ENCODE measurements around the gene ARHGEF7. TPM values are rescaled to one million over a fixed set of nuclear protein-coding genes. Genes with fewer than 3 reads are reported as not detected.

The ARHGEF7 gene
- total RNA-seq, 4 donors from 2014 or later = 11.5 to 57.2 (median 36.5) TPM

DNA sequence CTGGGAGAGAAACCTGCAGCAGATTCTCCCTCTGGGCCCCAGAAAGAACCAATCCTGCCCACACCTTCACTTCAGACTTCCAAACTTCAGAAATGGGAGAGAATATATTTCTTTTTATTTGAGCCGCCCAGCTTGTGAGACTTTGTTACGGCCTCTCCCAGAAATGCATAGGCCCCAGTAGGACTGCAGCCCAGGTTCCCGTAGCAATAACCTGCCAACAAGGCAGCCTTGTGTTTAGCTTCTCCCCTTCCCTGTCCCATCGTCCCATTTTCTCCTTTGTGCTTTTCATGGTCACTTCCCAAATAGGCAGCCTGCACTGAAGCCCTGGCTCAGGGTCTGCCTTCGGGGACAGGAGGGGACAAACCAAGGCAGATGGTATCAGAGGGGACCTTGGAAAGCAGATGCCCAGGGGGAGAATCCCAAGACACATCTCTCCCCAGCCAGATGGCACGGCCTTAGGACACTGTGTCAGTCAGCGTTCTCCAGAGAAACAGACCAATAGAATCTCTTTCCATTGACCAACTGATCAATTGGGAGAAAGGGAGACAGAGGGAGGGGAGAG, 3.7 kb upstream of the ARHGEF7 start:
- no peaks in the 10 kb centered on the region for H3K9me3 ChIP-seq
- peaks cover 0 to 71% (median 0%) of the 10 kb centered on the region in 4 donors for H3K27me3 ChIP-seq
- 80 to 86% methylated on average over 4 of the region's 7 CpGs for WGBS, 2 donors
- H3K4me3 ChIP-seq = no peak overlapping the region
- peaks cover 3 to 23% (median 6%) of the 10 kb centered on the region in 3 donors for H3K4me1 ChIP-seq
- intact Hi-C loops (cut with DNase I) = no loop called here
- H3K27ac ChIP-seq = no peak overlapping the region
- no peak for TF ChIP-seq POLR2A (IDR thresholded peaks at IDR 0.05)
- TF ChIP-seq, protein P1, sequence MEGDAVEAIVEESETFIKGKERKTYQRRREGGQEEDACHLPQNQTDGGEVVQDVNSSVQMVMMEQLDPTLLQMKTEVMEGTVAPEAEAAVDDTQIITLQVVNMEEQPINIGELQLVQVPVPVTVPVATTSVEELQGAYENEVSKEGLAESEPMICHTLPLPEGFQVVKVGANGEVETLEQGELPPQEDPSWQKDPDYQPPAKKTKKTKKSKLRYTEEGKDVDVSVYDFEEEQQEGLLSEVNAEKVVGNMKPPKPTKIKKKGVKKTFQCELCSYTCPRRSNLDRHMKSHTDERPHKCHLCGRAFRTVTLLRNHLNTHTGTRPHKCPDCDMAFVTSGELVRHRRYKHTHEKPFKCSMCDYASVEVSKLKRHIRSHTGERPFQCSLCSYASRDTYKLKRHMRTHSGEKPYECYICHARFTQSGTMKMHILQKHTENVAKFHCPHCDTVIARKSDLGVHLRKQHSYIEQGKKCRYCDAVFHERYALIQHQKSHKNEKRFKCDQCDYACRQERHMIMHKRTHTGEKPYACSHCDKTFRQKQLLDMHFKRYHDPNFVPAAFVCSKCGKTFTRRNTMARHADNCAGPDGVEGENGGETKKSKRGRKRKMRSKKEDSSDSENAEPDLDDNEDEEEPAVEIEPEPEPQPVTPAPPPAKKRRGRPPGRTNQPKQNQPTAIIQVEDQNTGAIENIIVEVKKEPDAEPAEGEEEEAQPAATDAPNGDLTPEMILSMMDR (IDR thresholded peaks at IDR 0.05) = no peak
- no peak for DNase-seq
- H3K36me3 ChIP-seq = no peaks in the 10 kb centered on the region

DNA sequence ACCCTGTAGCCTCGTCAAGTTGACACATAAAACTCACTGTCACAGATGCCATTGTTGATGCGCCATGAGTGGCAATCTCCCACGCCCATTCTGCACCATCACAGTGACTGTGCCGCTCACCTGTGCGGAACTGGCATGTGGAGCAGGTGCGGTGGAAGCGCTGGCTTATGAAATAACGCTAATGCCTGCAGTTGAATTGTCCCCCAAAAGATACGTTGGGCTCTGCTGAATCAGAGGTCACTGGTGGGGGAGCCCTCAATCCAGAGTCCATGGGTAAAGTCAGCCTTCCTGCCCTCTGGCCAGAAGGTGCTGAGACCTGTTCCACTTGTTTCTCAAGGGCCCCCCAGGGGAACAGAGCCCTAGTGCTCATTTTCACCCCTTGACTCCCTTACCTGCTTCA, 2.9 kb upstream of the ARHGEF7 start:
- TF ChIP-seq, protein P1 (IDR thresholded peaks at IDR 0.05) = no peak
- TF ChIP-seq POLR2A (IDR thresholded peaks at IDR 0.05) = no peak
- 84 to 86% methylated on average over 7 to 9 of the region's 9 CpGs for WGBS, 2 donors
- Histone ChIP-seq H3K27ac (no peak overlapping the region), H3K4me1 (peaks cover 3 to 29% (median 6%) of the 10 kb centered on the region in 3 donors), H3K9me3 (no peaks in the 10 kb centered on the region), H3K4me3 (no peak overlapping the region), H3K36me3 (no peaks in the 10 kb centered on the region), H3K27me3 (peaks cover 0 to 79% (median 0%) of the 10 kb centered on the region in 4 donors)
- intact Hi-C loops (cut with DNase I) = no loop called here
- DNase-seq = no peak

DNA sequence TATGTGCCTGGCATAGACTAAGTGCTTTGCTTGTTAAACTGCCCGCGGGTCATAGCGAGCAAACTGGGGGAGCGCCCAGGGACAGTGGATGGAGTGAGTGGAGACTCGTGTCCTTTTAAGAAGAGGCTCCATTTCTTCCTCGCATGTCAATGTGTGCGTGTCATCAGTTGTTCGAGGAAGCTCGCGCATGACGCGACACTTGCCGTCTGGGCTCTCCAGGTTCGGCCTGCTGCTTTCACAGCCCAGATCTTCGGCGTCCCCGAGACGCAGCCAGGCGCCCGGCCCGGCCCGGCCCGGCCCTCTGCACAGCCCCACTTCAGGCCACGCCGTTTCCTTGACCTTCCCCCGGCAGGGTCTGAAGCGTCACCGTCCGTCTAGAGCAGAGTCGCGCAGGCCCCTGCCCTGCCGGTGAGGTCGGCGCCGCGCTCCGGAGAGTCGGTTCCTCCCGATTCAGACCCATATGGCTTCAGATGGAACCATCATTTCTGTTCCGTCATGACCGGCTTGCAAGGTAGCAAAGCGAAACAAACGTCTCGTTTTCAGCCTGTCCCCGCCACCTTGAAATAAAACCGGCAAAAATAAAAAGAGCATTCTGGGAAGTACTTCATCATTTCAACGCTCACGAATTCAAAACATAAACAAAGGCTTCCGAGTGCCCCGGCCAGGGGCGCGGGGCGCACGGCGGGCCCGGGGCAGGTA, 599 bp upstream of the ARHGEF7 start:
- no peak for DNase-seq
- intact Hi-C loops (cut with DNase I) = no loop called here
- WGBS, 2 donors = 0 to 2% methylated on average over 2 to 41 of the region's 56 CpGs
- H3K36me3 ChIP-seq = no peaks in the 10 kb centered on the region
- no peaks in the 10 kb centered on the region for H3K9me3 ChIP-seq
- peak overlapping the region; percentile 40 to 90 (median 82) for H3K27ac ChIP-seq
- TF ChIP-seq, protein P1 (IDR thresholded peaks at IDR 0.05) = no peak
- TF ChIP-seq POLR2A (IDR thresholded peaks at IDR 0.05) = peak in 2 of 4 donors; percentile 36
- peak overlapping the region; percentile 37 to 69 (median 58) for H3K4me3 ChIP-seq
- H3K4me1 ChIP-seq = peaks cover 3 to 29% (median 6%) of the 10 kb centered on the region in 3 donors
- peaks cover 0 to 96% (median 4%) of the 10 kb centered on the region in 4 donors for H3K27me3 ChIP-seq

DNA sequence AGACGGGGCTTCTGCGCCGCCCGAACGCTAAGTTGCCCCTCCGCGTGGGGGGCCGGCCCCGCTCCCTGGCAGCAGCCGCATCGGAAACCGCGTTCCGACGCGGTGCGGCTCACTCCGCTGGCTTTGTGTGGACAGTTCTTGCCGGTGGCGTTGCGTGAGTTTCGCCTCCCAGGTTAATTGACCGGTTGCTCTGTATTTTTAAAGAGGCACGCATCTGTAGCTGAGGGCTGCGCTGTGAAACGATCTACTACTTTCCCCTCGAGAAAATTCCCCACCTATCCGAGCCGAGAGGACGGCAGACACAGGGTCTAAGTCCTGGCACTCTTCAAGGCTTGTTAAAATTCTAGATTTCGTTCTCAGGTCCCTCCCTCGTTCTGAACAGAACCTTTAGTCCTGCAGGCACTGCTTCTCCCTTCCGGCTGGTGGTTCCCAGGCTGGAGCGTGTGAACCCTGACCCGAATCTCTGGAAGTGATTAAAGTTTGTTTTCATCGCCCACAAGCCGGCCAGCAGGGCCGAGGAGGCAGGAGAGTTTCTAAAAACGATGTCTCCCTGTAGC, 933 bp downstream of the ARHGEF7 start:
- no peak for DNase-seq
- H3K4me1 ChIP-seq = peaks cover 3 to 40% (median 6%) of the 10 kb centered on the region in 3 donors
- H3K27ac ChIP-seq = peak overlapping the region; percentile 40 to 90 (median 81)
- no peaks in the 10 kb centered on the region for H3K9me3 ChIP-seq
- no peaks in the 10 kb centered on the region for H3K36me3 ChIP-seq
- WGBS, 2 donors = 0 to 2% methylated on average over 18 to 21 of the region's 39 CpGs
- peak overlapping the region; percentile 37 to 69 (median 58) for H3K4me3 ChIP-seq
- peaks cover 0 to 89% (median 4%) of the 10 kb centered on the region in 4 donors for H3K27me3 ChIP-seq
- peak in 1 of 4 donors; percentile 10 for TF ChIP-seq POLR2A (IDR thresholded peaks at IDR 0.05)
- TF ChIP-seq, protein P1 (IDR thresholded peaks at IDR 0.05) = no peak
- intact Hi-C loops (cut with DNase I) = no loop called here

DNA sequence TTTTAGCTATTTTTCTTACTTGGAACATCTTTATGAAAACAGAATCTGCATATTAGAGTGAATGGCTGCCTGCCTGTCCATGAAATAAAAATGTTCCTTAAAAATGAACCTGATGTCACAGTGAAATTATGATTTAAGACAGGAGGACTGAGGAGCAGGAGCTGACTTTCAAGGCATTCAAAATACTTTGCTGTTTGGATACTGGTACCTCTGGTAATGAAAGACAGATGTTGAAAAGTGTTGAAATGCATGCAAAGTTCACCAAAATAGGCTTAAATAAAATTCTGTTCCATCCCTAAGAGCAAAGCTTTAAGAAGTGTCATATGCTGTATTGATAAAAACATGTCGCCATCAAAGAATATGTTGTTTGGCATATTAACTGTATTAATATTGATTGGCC, 1.7 kb downstream of the ARHGEF7 start:
- TF ChIP-seq POLR2A (IDR thresholded peaks at IDR 0.05) = no peak
- TF ChIP-seq, protein P1 (IDR thresholded peaks at IDR 0.05) = no peak
- intact Hi-C loops (cut with DNase I) = no loop called here
- 76 to 85% methylated on average over 1 of the region's 1 CpG for WGBS, 2 donors
- Histone ChIP-seq H3K27me3 (peaks cover 0 to 87% (median 4%) of the 10 kb centered on the region in 4 donors), H3K36me3 (no peaks in the 10 kb centered on the region), H3K27ac (peak overlapping the region in 2 of 4 donors; percentile 75 to 87), H3K4me1 (peaks cover 3 to 40% (median 6%) of the 10 kb centered on the region in 3 donors), H3K4me3 (peak overlapping the region in 3 of 4 donors; percentile 56 to 69 (median 59)), H3K9me3 (no peaks in the 10 kb centered on the region)
- DNase-seq = no peak
